IMR-90 (cell line): Measurements from ENCODE around the gene CTIF. TPM values are rescaled to one million over a fixed set of nuclear protein-coding genes. Genes with fewer than 3 reads are reported as not detected.

Source experiments
- ATAC-seq: fragments of 200-7000 bp; cut with Tn5 transposase; 2 replicates; pipeline ENCODE4 v1.9.1; 2020; ENCODE audit warnings: low read depth, mild to moderate bottlenecking, moderate library complexity
- BruUV-seq: library from RNA; stranded (reverse); fragments of 400-500 nt; replicated peaks from 2 replicates; lab custom pipeline; 2021; lab: Mats Ljungman, UMichigan
- CTCF ChIA-PET: fragments of 300-600 bp; formaldehyde crosslinking; extraction: SDS; loops from one replicate; lab custom pipeline; 2021; ENCODE audit warnings: antibody characterized with exemption; lab: Yijun Ruan, JAX
- POLR2A ChIA-PET: fragments of 300-600 bp; sonication (Branson Sonifier 250); formaldehyde crosslinking; loops from one replicate; lab custom pipeline; 2022; ENCODE audit warnings: antibody characterized with exemption; ENCODE audit not compliant: unreplicated experiment; lab: Charles Lee
- DNase-seq: peaks from one replicate; pipeline ENCODE4 v3.0.0; 2013
- H2AFZ ChIP-seq: replicated peaks from 2 replicates; pipeline ENCODE3; 2013; ENCODE audit warnings: low read length, mild to moderate bottlenecking; ENCODE audit not compliant: poor library complexity
- H2AK5ac ChIP-seq: 2 replicates; pipeline ENCODE4 v1.6.1; 2013; ENCODE audit warnings: low read depth, low read length, inconsistent platforms
- H2AK9ac ChIP-seq: replicated peaks from 2 replicates; pipeline ENCODE3; 2013; ENCODE audit warnings: mild to moderate bottlenecking, low read depth, low read length, moderate library complexity; ENCODE audit not compliant: poor library complexity
- H2BK120ac ChIP-seq: 2 replicates; pipeline ENCODE4 v1.6.1; 2013; ENCODE audit warnings: low read depth, low read length, inconsistent platforms
- H2BK15ac ChIP-seq: 3 replicates; pipeline ENCODE4 v1.6.1; 2013; ENCODE audit warnings: low read depth, low read length, inconsistent platforms
- H2BK20ac ChIP-seq: 2 replicates; pipeline ENCODE4 v1.6.1; 2013; ENCODE audit warnings: low read depth, mild to moderate bottlenecking, inconsistent platforms, low read length, moderate library complexity
- H2BK5ac ChIP-seq: 2 replicates; pipeline ENCODE4 v1.6.1; 2013; ENCODE audit warnings: mild to moderate bottlenecking, low read depth, low read length, inconsistent platforms; ENCODE audit not compliant: poor library complexity, severe bottlenecking
- H3K14ac ChIP-seq: replicated peaks from 2 replicates; pipeline ENCODE4 v1.6.1; 2013; ENCODE audit warnings: low read depth, low read length, inconsistent platforms
- H3K18ac ChIP-seq: 2 replicates; pipeline ENCODE4 v1.6.1; 2013; ENCODE audit warnings: low read depth, low read length, control low read depth
- H3K23ac ChIP-seq: 2 replicates; pipeline ENCODE4 v1.6.1; 2013; ENCODE audit warnings: low read depth, low read length, inconsistent platforms
- H3K27ac ChIP-seq: 2 replicates; pipeline ENCODE4 v1.5.1; 2013; ENCODE audit warnings: mild to moderate bottlenecking, control low read depth, low read length; ENCODE audit not compliant: insufficient read depth
- H3K27me3 ChIP-seq: 2 replicates; pipeline ENCODE4 v1.6.1; 2013; ENCODE audit warnings: low read length; ENCODE audit not compliant: control insufficient read depth, insufficient read depth
- H3K36me3 ChIP-seq: 2 replicates; pipeline ENCODE4 v1.6.1; 2013; ENCODE audit warnings: low read length, mixed read lengths; ENCODE audit not compliant: control insufficient read depth, insufficient read depth
- H3K4ac ChIP-seq: 2 replicates; pipeline ENCODE4 v1.6.1; 2013; ENCODE audit warnings: low read depth, low read length, inconsistent platforms
- H3K4me1 ChIP-seq: 2 replicates; pipeline ENCODE4 v1.6.1; 2013; ENCODE audit warnings: low read length, mixed read lengths; ENCODE audit not compliant: control insufficient read depth, insufficient read depth
- H3K4me2 ChIP-seq: 2 replicates; pipeline ENCODE4 v1.6.1; 2013; ENCODE audit warnings: low read depth, mild to moderate bottlenecking, control low read depth, low read length, moderate library complexity
- H3K4me3 ChIP-seq: 2 replicates; pipeline ENCODE4 v1.5.1; 2013; ENCODE audit warnings: low read depth, mild to moderate bottlenecking, control low read depth, low read length, moderate library complexity; ENCODE audit not compliant: insufficient read depth
- H3K56ac ChIP-seq: 2 replicates; pipeline ENCODE4 v1.6.1; 2013; ENCODE audit warnings: low read length, inconsistent platforms; ENCODE audit not compliant: insufficient read depth; ENCODE audit errors: extremely low read depth
- H3K79me1 ChIP-seq, 2 experiments: 2 replicates each; pipeline ENCODE4 v1.6.1; 2013; ENCODE audit warnings: low read length in 2 of 2, inconsistent platforms in 1 of 2, low read depth in 1 of 2
- H3K9ac ChIP-seq: 2 replicates; pipeline ENCODE4 v1.6.1; 2013; ENCODE audit warnings: low read depth, low read length, control low read depth
- H3K9me1 ChIP-seq: 2 replicates; pipeline ENCODE4 v1.6.1; 2013; ENCODE audit warnings: low read length, inconsistent platforms; ENCODE audit not compliant: insufficient read depth
- H3K9me3 ChIP-seq: 2 replicates; pipeline ENCODE4 v1.6.1; 2013; ENCODE audit warnings: low read length; ENCODE audit not compliant: control insufficient read depth, insufficient read depth
- H4K20me1 ChIP-seq: 2 replicates; pipeline ENCODE4 v1.6.1; 2013; ENCODE audit warnings: low read length, inconsistent platforms; ENCODE audit not compliant: insufficient read depth
- H4K5ac ChIP-seq: 2 replicates; pipeline ENCODE4 v1.6.1; 2013; ENCODE audit warnings: mild to moderate bottlenecking, low read depth, low read length, control low read depth
- H4K8ac ChIP-seq, 2 experiments: 2 replicates each; pipeline ENCODE4 v1.6.1; 2013; ENCODE audit warnings: low read depth in 2 of 2, low read length in 2 of 2, control low read depth in 1 of 2, inconsistent platforms in 1 of 2
- H4K91ac ChIP-seq: 2 replicates; pipeline ENCODE4 v1.6.1; 2013; ENCODE audit warnings: low read depth, low read length, inconsistent platforms; ENCODE audit not compliant: insufficient read depth
- BHLHE40 ChIP-seq: fragments of 150-350 bp; IDR thresholded peaks from 2 replicates; pipeline ENCODE4 v1.6.1; 2016; ENCODE audit warnings: mild to moderate bottlenecking, low read depth, low read length
- CHD1 ChIP-seq: IDR thresholded peaks from 2 replicates; pipeline ENCODE4 v1.6.1; 2012; ENCODE audit warnings: low read depth, low read length, improper control_type of control experiment
- FOS ChIP-seq: fragments of 150-350 bp; IDR thresholded peaks from 2 replicates; pipeline ENCODE4 v1.6.1; 2016; ENCODE audit warnings: low read depth, low read length
- MAFK ChIP-seq: IDR thresholded peaks from 2 replicates; pipeline ENCODE4 v1.6.1; 2012; ENCODE audit warnings: low read depth, low read length, improper control_type of control experiment
- MAZ ChIP-seq: IDR thresholded peaks from 2 replicates; pipeline ENCODE4 v1.6.1; 2012; ENCODE audit warnings: low read depth, mild to moderate bottlenecking, low read length, improper control_type of control experiment, moderate library complexity, borderline replicate concordance
- RFX5 ChIP-seq: IDR thresholded peaks from 2 replicates; pipeline ENCODE4 v1.8.0; 2012; ENCODE audit warnings: low read depth, mild to moderate bottlenecking, low read length, moderate library complexity
- SMC3 ChIP-seq: fragments of 150-350 bp; IDR thresholded peaks from 2 replicates; pipeline ENCODE4 v1.6.1; 2016; ENCODE audit warnings: low read depth, mild to moderate bottlenecking, antibody characterized with exemption, low read length, moderate library complexity
- WGBS, 2 experiments: methylation state at CpG; one replicate each; pipeline versions ENCODE4 v1.1.5 to v1.1.7; 2013; ENCODE audit warnings: missing lambda C conversion rate in 2 of 2; ENCODE audit not compliant: insufficient read length in 1 of 2; ENCODE audit errors: extremely low coverage in 2 of 2; 5-methylcytosine and 5-hydroxymethylcytosine counted together
- dilution Hi-C: fragments of 300-500 bp; cut with HindIII; formaldehyde crosslinking; loops from one replicate; pipeline ENCODE4 v1.14.3; 2018; ENCODE audit warnings: low sequenced_read_pairs; ENCODE audit not compliant: unreplicated experiment
- in situ Hi-C: fragments of 300-500 bp; cut with MboI; formaldehyde crosslinking; loops from 3 replicates; pipeline ENCODE4 v1.14.3; 2019; ENCODE audit warnings: low sequenced_read_pairs, inconsistent platforms, mixed read lengths
- intact Hi-C: fragments of 100-400 bp; cut with micrococcal nuclease; formaldehyde crosslinking; loops from 2 replicates; pipeline ENCODE4 v1.10.0; 2022
- polyA plus RNA-seq, 3 experiments: library from polyadenylated mRNA; depleted of rRNA; stranded (reverse); fragments of >200 nt; gene quantifications; 2 replicates each; pipeline ENCODE4 v1.2.3, GENCODE V29; 2012; ENCODE audit warnings: low replicate concordance in 1 of 3
- total RNA-seq: library from RNA; depleted of rRNA; stranded (reverse); fragments of >200 nt; gene quantifications from 2 replicates; pipeline ENCODE4 v1.2.3, GENCODE V29; 2012
- TF ChIP-seq, protein P1 (sequence below): fragments of 150-350 bp; IDR thresholded peaks from 2 replicates; pipeline ENCODE4 v1.6.1; 2016; ENCODE audit warnings: low read depth, mild to moderate bottlenecking, low read length, moderate library complexity, borderline replicate concordance
- TF ChIP-seq, protein P2 (sequence below): conservative IDR thresholded peaks from 2 replicates; pipeline ENCODE4 v1.5.1; 2012; ENCODE audit warnings: mild to moderate bottlenecking, low read depth, low read length, improper control_type of control experiment
- TF ChIP-seq, protein P3 (sequence below): fragments of 150-350 bp; IDR thresholded peaks from 2 replicates; pipeline ENCODE4 v1.6.1; 2017; ENCODE audit warnings: mild to moderate bottlenecking, antibody characterized with exemption, low read length, low read depth

CTIF gene
- total and polyA plus RNA-seq, 2 of the 4 experiments (the other 2 are of a cell fraction), result 25.1 to 57.0 TPM

DNA sequence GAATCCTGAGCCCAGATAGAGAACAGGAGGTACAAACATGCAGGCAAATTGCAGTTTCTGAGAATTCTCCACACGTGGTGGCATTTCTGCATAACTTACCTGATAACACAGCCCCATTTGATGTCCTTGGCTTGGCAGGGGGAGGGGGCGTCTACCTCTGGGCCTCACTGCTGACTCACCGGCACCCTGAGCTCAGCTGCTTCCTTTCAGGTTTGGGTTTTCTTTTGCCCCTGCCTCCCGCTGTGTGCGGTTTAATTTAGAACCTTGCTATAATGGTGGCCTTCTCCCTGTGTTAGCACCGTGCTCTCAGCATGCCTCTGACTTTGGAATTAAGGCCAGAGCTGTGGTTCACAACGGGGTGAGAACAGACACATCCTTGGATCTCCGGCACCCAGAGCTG, 4.4 kb downstream of the CTIF start:
- Histone ChIP-seq H2BK5ac (no peak overlapping the region), H4K5ac (0 out of 2 replicates have a peak overlapping the region, but pooled peaks have one; percentile 10), H3K9me1 (peaks cover 49% of the 10 kb centered on the region), H2AFZ (no peak overlapping the region), H3K4me3 (no peak overlapping the region), H2AK9ac (peak overlapping the region; percentile 31), H2BK20ac (no peak overlapping the region), H3K4me1 (peaks cover 52% of the 10 kb centered on the region), H4K20me1 (peaks cover 76% of the 10 kb centered on the region), H3K56ac (no peak overlapping the region), H2BK120ac (peak overlapping the region; percentile 54), H2AK5ac (peak overlapping the region; percentile 37; the same call in 1 of the 2 replicates), H3K4ac (peak overlapping the region; percentile 47), H3K27me3 (no peaks in the 10 kb centered on the region), H2BK15ac (peak overlapping the region; percentile 36; the same call in 2 of the 3 replicates), H3K23ac (peak overlapping the region; percentile 83), H3K18ac (no peak overlapping the region), H3K9me3 (no peaks in the 10 kb centered on the region), H3K4me2 (no peak overlapping the region), H4K91ac (peak overlapping the region; percentile 19; the same call in 1 of the 2 replicates), H3K79me1 (peaks cover 39 to 72% of the 10 kb centered on the region in 2 experiments), H4K8ac (peak overlapping the region in 1 of 2 experiments; percentile 24; a peak in 2 of 4 replicates), H3K36me3 (0 out of 2 replicates have a peak, but pooled peaks cover 3% of the 10 kb centered on the region), H3K14ac (peak overlapping the region; percentile 70), H3K27ac (no peak overlapping the region), H3K9ac (no peak overlapping the region)
- WGBS, 2 experiments, result 100% methylated on average over 1 of the region's 8 CpGs; no CpG with 5 or more reads in 1 of the 2 experiments
- TF ChIP-seq, protein P1, sequence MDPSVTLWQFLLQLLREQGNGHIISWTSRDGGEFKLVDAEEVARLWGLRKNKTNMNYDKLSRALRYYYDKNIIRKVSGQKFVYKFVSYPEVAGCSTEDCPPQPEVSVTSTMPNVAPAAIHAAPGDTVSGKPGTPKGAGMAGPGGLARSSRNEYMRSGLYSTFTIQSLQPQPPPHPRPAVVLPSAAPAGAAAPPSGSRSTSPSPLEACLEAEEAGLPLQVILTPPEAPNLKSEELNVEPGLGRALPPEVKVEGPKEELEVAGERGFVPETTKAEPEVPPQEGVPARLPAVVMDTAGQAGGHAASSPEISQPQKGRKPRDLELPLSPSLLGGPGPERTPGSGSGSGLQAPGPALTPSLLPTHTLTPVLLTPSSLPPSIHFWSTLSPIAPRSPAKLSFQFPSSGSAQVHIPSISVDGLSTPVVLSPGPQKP, result no peak
- TF ChIP-seq FOS (no peak), MAFK (no peak), SMC3 (no peak), BHLHE40 (no peak), RFX5 (no peak), MAZ (no peak), CHD1 (no peak)
- TF ChIP-seq, protein P2, sequence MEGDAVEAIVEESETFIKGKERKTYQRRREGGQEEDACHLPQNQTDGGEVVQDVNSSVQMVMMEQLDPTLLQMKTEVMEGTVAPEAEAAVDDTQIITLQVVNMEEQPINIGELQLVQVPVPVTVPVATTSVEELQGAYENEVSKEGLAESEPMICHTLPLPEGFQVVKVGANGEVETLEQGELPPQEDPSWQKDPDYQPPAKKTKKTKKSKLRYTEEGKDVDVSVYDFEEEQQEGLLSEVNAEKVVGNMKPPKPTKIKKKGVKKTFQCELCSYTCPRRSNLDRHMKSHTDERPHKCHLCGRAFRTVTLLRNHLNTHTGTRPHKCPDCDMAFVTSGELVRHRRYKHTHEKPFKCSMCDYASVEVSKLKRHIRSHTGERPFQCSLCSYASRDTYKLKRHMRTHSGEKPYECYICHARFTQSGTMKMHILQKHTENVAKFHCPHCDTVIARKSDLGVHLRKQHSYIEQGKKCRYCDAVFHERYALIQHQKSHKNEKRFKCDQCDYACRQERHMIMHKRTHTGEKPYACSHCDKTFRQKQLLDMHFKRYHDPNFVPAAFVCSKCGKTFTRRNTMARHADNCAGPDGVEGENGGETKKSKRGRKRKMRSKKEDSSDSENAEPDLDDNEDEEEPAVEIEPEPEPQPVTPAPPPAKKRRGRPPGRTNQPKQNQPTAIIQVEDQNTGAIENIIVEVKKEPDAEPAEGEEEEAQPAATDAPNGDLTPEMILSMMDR, result no peak
- TF ChIP-seq, protein P3, sequence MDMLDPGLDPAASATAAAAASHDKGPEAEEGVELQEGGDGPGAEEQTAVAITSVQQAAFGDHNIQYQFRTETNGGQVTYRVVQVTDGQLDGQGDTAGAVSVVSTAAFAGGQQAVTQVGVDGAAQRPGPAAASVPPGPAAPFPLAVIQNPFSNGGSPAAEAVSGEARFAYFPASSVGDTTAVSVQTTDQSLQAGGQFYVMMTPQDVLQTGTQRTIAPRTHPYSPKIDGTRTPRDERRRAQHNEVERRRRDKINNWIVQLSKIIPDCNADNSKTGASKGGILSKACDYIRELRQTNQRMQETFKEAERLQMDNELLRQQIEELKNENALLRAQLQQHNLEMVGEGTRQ, result no peak
- ATAC-seq, result no peak
- in situ Hi-C loops, result loop anchor here (25.0 kb wide), 1 partner anchor 394 kb away; no protein-coding TSS in a partner anchor
- dilution Hi-C loops, result no loop called here
- DNase-seq, result no peak
- BruUV-seq, result no TSS peak
- intact Hi-C loops, result loop anchor here (5.0 kb wide), 1 partner anchor 89 kb away; no protein-coding TSS in a partner anchor
- ChIA-PET CTCF (no interaction called here), POLR2A (interaction anchor here (0.6 kb wide), 1 partner anchor 612 kb away, joined by 13 read pairs; no protein-coding TSS in a partner anchor)
